T-helper 9 cell (primary cell): ENCODE results near the gene PPP1CB.

Experiments
- DNase-seq: peaks from one replicate; pipeline ENCODE4 v3.0.0-alpha.2; 2020

Gene PPP1CB

GRCh38 chr2:28745876-28746275, 5.8 kb upstream of the PPP1CB start:
- no peak for DNase-seq

GRCh38 chr2:28746429-28747111, 5.1 kb upstream of the PPP1CB start:
- no peak for DNase-seq

GRCh38 chr2:28747714-28748113, 3.9 kb upstream of the PPP1CB start:
- no peak for DNase-seq

- no peak for DNase-seq
These were observed 3.5 kb upstream of the PPP1CB start for GRCh38 chr2:28748176-28748575.

GRCh38 chr2:28748941-28749340, 2.7 kb upstream of the PPP1CB start:
- DNase-seq: no peak

- DNase-seq: no peak
These were observed 2.1 kb upstream of the PPP1CB start for GRCh38 chr2:28749526-28749925.

GRCh38 chr2:28750316-28751251, 1.0 kb upstream of the PPP1CB start:
- no peak for DNase-seq

- DNase-seq: peak; percentile 17
These were observed 463 bp downstream of the PPP1CB start for GRCh38 chr2:28751956-28752630.

GRCh38 chr2:28752631-28753376, 1.2 kb downstream of the PPP1CB start:
- DNase-seq: no peak

- no peak for DNase-seq
These were observed 2.7 kb downstream of the PPP1CB start for GRCh38 chr2:28754321-28754720.

GRCh38 chr2:28755421-28755820, 3.8 kb downstream of the PPP1CB start:
- no peak for DNase-seq

GRCh38 chr2:28758459-28758858, 6.8 kb downstream of the PPP1CB start:
- no peak for DNase-seq

GRCh38 chr2:28761420-28761819, 9.8 kb downstream of the PPP1CB start:
- no peak for DNase-seq

GRCh38 chr2:28764909-28765711, 13.5 kb downstream of the PPP1CB start:
- no peak for DNase-seq

- no peak for DNase-seq
These were observed 14.4 kb downstream of the PPP1CB start for GRCh38 chr2:28766070-28766469.

GRCh38 chr2:28767337-28767736, 15.7 kb downstream of the PPP1CB start:
- no peak for DNase-seq

- no peak for DNase-seq
These were observed 16.8 kb downstream of the PPP1CB start for GRCh38 chr2:28768422-28768821.

- DNase-seq: no peak
These were observed 17.3 kb downstream of the PPP1CB start for GRCh38 chr2:28768952-28769351.

- DNase-seq: no peak
These were observed 20.7 kb downstream of the PPP1CB start for GRCh38 chr2:28772351-28772750.

- no peak for DNase-seq
These were observed 24.8 kb downstream of the PPP1CB start for GRCh38 chr2:28776471-28776870.

- DNase-seq: no peak
These were observed 26.8 kb downstream of the PPP1CB start for GRCh38 chr2:28778392-28778791.

- DNase-seq: no peak
These were observed 27.4 kb downstream of the PPP1CB start for GRCh38 chr2:28779001-28779400.
